ENCODE results near the gene TTI1.

DNA sequence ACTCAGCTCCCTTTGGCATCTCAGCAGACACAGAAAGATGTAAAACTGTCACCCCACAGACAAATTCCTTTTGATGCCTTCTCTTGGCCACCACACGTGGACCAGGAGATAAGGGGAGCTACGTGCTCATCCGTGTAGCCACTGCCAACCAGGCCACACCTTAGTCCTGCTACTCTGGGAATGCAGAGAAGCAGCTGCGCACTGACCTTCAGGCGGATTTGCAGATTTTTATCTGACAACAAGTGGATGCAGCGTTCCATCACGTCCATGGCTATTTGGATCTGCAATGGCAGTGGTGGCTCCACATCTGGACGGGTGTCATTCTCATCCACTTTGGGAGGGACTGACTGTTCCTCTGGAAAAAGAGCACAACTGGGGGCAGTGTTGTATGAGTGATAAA is 30.8 kb downstream of the TTI1 start:
- TF ChIP-seq POLR2A (IDR thresholded peaks at IDR 0.05): no peak
- TF ChIP-seq CTCF (IDR thresholded peaks at IDR 0.05): no peak
- no peak for TF ChIP-seq POLR2AphosphoS5 (IDR thresholded peaks at IDR 0.05)
- TF ChIP-seq EP300 (IDR thresholded peaks at IDR 0.05): no peak

Measured in stomach (tissue), 4 donors.